ENCODE data around the gene ACKR2.

Gene ACKR2

GRCh38 chr3:42830437-42831320 lies 21.4 kb downstream of the ACKR2 start:
- peak; percentile 35 for DNase-seq

- DNase-seq, result peak; percentile 68
Measured at GRCh38 chr3:42831321-42831713, 22.1 kb downstream of the ACKR2 start.

GRCh38 chr3:42836150-42837123 lies 27.2 kb downstream of the ACKR2 start:
- no peak for DNase-seq

GRCh38 chr3:42838571-42838970 lies 29.3 kb downstream of the ACKR2 start:
- DNase-seq, result no peak

GRCh38 chr3:42839616-42840015 lies 30.4 kb downstream of the ACKR2 start:
- peak; percentile 31 for DNase-seq

- no peak for DNase-seq
Measured at GRCh38 chr3:42841332-42841731, 32.1 kb downstream of the ACKR2 start.

- DNase-seq, result no peak
Measured at GRCh38 chr3:42843713-42844411, 34.6 kb downstream of the ACKR2 start.

GRCh38 chr3:42844412-42844713 lies 35.1 kb downstream of the ACKR2 start:
- no peak for DNase-seq

- no peak for DNase-seq
Measured at GRCh38 chr3:42844815-42845214, 35.6 kb downstream of the ACKR2 start.

- no peak for DNase-seq
Measured at GRCh38 chr3:42846685-42847522, 37.7 kb downstream of the ACKR2 start.

- DNase-seq, result no peak
Measured at GRCh38 chr3:42847731-42848130, 38.5 kb downstream of the ACKR2 start.

GRCh38 chr3:42849017-42849416 lies 39.8 kb downstream of the ACKR2 start:
- DNase-seq, result no peak

- no peak for DNase-seq
Measured at GRCh38 chr3:42850263-42850662, 41.0 kb downstream of the ACKR2 start.

GRCh38 chr3:42851228-42851834 lies 42.1 kb downstream of the ACKR2 start:
- no peak for DNase-seq

GRCh38 chr3:42852441-42852840 lies 43.2 kb downstream of the ACKR2 start:
- DNase-seq, result no peak

GRCh38 chr3:42853056-42853455 lies 43.8 kb downstream of the ACKR2 start:
- DNase-seq, result no peak

GRCh38 chr3:42853739-42854302 lies 44.6 kb downstream of the ACKR2 start:
- DNase-seq, result peak; percentile 90

- DNase-seq, result no peak
Measured at GRCh38 chr3:42855219-42855546, 45.9 kb downstream of the ACKR2 start.

- DNase-seq, result no peak
Measured at GRCh38 chr3:42855547-42856380, 46.5 kb downstream of the ACKR2 start.

GRCh38 chr3:42856544-42856943 lies 47.3 kb downstream of the ACKR2 start:
- no peak for DNase-seq

Data from NCI-H2029 treated with DMSO at 0.1 percent for 48 hours (cell line).